A549 treated with dexamethasone at 1 μM for 4 hours (cell line): ENCODE data around the gene CFAP206. TPM values are rescaled to one million over a fixed set of nuclear protein-coding genes. Genes with fewer than 3 reads are reported as not detected.

Source experiments
- total RNA-seq: library from RNA; stranded (reverse); fragments of 200-300 nt; extraction: Qiagen RNA extraction; gene quantifications from 5 replicates; pipeline ENCODE4 v1.2.3, GENCODE V29; 2022

Gene CFAP206, protein sequence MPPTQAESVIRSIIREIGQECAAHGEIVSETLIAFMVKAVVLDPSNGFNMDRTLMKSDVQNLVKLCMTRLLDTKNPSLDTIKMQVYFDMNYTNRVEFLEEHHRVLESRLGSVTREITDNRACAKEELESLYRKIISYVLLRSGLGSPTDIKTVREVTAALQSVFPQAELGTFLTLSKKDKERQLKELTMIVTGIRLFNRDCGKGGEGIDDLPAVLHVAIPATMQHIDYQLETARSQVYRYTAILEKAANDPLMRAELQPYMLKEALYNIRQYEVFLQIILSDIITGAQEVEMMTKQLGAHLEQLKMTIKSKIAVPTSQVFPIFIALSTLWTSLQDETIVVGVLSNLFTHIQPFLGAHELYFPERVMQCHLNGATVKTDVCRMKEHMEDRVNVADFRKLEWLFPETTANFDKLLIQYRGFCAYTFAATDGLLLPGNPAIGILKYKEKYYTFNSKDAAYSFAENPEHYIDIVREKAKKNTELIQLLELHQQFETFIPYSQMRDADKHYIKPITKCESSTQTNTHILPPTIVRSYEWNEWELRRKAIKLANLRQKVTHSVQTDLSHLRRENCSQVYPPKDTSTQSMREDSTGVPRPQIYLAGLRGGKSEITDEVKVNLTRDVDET
- 0.31 to 0.57 TPM (median 0.38 TPM) in 5 replicates for total RNA-seq

GRCh38 chr6:87407901-87408720 lies at the start of gene CFAP206:
Gene CFAP206 (plus strand): TSS chr6:87407972. CDS start chr6:87409840, 1,868 bp downstream.

GRCh38 chr6:87472525-87473418 lies 65.0 kb downstream of the CFAP206 start, which contains the start of gene SLC35A1:
Gene SLC35A1 (plus strand): TSS chr6:87472974. CDS start chr6:87473004, 30 bp downstream.

Other genes starting within 250 kb of the CFAP206 start
- 2.3 to 4.1 TPM (median 3.2 TPM) in 5 replicates for gene SMIM8, start 85.4 kb upstream of the CFAP206 start, total RNA-seq
- gene GJB7, start 78.7 kb upstream of the CFAP206 start, total RNA-seq, result not detected in 5 replicates
- gene C6orf163, start 63.2 kb upstream of the CFAP206 start, total RNA-seq, result 0.09 to 0.32 TPM (median 0.22 TPM) in 5 replicates
- 7.3 to 10.2 TPM (median 9.5 TPM) in 5 replicates for gene SLC35A1, start 65.0 kb downstream of the CFAP206 start, total RNA-seq
- gene RARS2, start 182.0 kb downstream of the CFAP206 start, total RNA-seq, result 20.4 to 23.6 TPM (median 22.9 TPM) in 5 replicates
- 14.8 to 20.3 TPM (median 16.6 TPM) in 5 replicates for gene ORC3, start 182.2 kb downstream of the CFAP206 start, total RNA-seq